Measurements from ENCODE around the gene ACY1. TPM values are rescaled to one million over a fixed set of nuclear protein-coding genes. Genes with fewer than 3 reads are reported as not detected.

ACY1 gene
- total and polyA plus RNA-seq, 2 donors (not counting 3 experiments of a cell fraction or from before 2014, with no cell fraction given): 13.4 to 32.9 TPM

GRCh38 chr3:51968883-51969678, 14.3 kb upstream of the ACY1 start:
- Histone ChIP-seq H3K27ac (ENCODE audit: insufficient read depth, low read depth, low read length) (no peak overlapping the region), H3K9ac (replicated peaks; ENCODE audit: extremely low read depth, insufficient read depth, low read length) (no peak overlapping the region), H3K4me3 (replicated peaks in 1 of 3; ENCODE audit: insufficient read depth in 1 of 3, low read depth in 1 of 3, low read length in 3 of 3) (no peak overlapping the region), H3K9me3 (replicated peaks; ENCODE audit: control insufficient read depth, insufficient read depth, low read length) (no peaks in the 10 kb centered on the region), H3K27me3 (ENCODE audit: control insufficient read depth in 2 of 2, insufficient read depth in 2 of 2, low read length in 2 of 2) (no peaks in the 10 kb centered on the region), H3K4me2 (ENCODE audit: insufficient read depth, low read length) (no peak overlapping the region), H3K4me1 (ENCODE audit: control insufficient read depth, extremely low read depth, insufficient read depth, low read length) (peaks cover 10% of the 10 kb centered on the region), H2AFZ (ENCODE audit: low read depth, low read length) (no peak overlapping the region), H3K79me2 (ENCODE audit: control insufficient read depth, insufficient read depth, low read length) (no peaks in the 10 kb centered on the region), H4K20me1 (replicated peaks; ENCODE audit: control insufficient read depth, extremely low read depth, insufficient read depth, low read length) (no peaks in the 10 kb centered on the region), H3K36me3 (ENCODE audit: control insufficient read depth in 2 of 2, extremely low read depth in 1 of 2, insufficient read depth in 2 of 2, low read length in 2 of 2) (no peaks in the 10 kb centered on the region), H3K9me1 (replicated peaks; ENCODE audit: control insufficient read depth, extremely low read depth, insufficient read depth, low read length) (no peaks in the 10 kb centered on the region)
- intact Hi-C loops (cut with micrococcal nuclease) (no loop called here), dilution Hi-C loops (cut with MboI; ENCODE audit: extremely low pct_ligation_motif_present, low sequenced_read_pairs) (no loop called here)
- no peak for DNase-seq (ENCODE audit: low read depth, low spot score)
- ChIA-PET POLR2A (interaction anchor here (0.9 kb wide), 1 partner anchor 14 kb away, joined by 3 read pairs; the partner anchor contains the start of gene ACY1), CTCF (interaction anchor here (0.6 to 3.5 kb wide), 4 partner anchors 12 to 27 kb away, joined by 3 to 14 read pairs (median 11); partner anchors contain the start of genes ACY1, PARP3 and RRP9)
- FAIRE-seq: no peak
- TF ChIP-seq FOS (IDR thresholded peaks at IDR 0.05; ENCODE audit: borderline replicate concordance, insufficient read depth, low read length) (no peak), JUN (IDR thresholded peaks at IDR 0.05; ENCODE audit: borderline replicate concordance, insufficient read depth, insufficient read length, low read depth) (no peak), MYC (IDR thresholded peaks at IDR 0.05; ENCODE audit: low read depth, low read length) (no peak), MAX (IDR thresholded peaks at IDR 0.05; ENCODE audit: insufficient read depth, insufficient read length) (no peak), CTCF (IDR thresholded peaks at IDR 0.05; ENCODE audit: extremely low read depth in 1 of 2, insufficient read depth in 1 of 2, low read depth in 1 of 2, low read length in 2 of 2) (no peak), POLR2A (IDR thresholded peaks at IDR 0.05; ENCODE audit: low read depth, low read length) (no peak), POLR2AphosphoS5 (IDR thresholded peaks at IDR 0.05; ENCODE audit: insufficient read depth, low read depth, low read length) (no peak), GATA2 (IDR thresholded peaks at IDR 0.05; ENCODE audit: insufficient read depth, insufficient read length, low read depth, low read length) (no peak), EZH2 (IDR thresholded peaks at IDR 0.05; ENCODE audit: borderline replicate concordance, low read depth, low read length, severe bottlenecking) (no peak)
- no TSS peak for BruUV-seq (replicated peaks)

All from endothelial cell of umbilical vein (primary cell).